Right kidney (tissue), 1 donor: Measurements from ENCODE around the gene SPAG17.
A peak's percentile ranks its signal among the peaks of the same experiment; 100 is the strongest.
"Not testable (repeated sequence)": the region's sequence is repeated elsewhere in the genome, so short reads cannot be mapped to it uniquely, and the experiment has no call there.

Source experiments
- DNase-seq: peaks from one replicate; pipeline ENCODE4 v3.0.0-alpha.2; 2016

The SPAG17 gene

GRCh38 chr1:117971777-117972176 is 213.3 kb downstream of the SPAG17 start:
- no peak for DNase-seq

- peak; percentile 19 for DNase-seq
Observed at GRCh38 chr1:117970252-117970651, 214.8 kb downstream of the SPAG17 start.

GRCh38 chr1:117967881-117968280 is 217.1 kb downstream of the SPAG17 start:
- no peak for DNase-seq

DNA sequence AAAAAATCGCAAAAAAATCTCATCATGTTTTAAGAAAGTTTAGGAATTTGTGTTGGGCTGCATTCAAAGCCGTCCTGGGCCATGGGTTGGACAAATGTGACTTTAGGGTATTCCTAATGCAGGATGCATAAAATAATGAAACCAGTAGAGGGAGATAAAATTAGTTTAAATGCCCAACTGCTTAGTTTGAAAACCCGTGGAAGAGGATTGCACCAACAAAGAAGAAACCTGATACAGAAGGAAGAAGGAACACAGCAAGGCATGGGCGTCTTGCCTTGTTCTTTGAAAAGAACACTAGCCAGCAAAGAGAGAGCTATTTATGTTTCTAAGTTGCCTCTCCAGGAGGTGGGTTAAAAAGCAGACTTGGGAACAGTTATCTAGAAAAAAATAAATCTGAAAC is 217.6 kb downstream of the SPAG17 start:
- DNase-seq = no peak

GRCh38 chr1:117964290-117965038 is 220.6 kb downstream of the SPAG17 start:
- DNase-seq = no peak

DNA sequence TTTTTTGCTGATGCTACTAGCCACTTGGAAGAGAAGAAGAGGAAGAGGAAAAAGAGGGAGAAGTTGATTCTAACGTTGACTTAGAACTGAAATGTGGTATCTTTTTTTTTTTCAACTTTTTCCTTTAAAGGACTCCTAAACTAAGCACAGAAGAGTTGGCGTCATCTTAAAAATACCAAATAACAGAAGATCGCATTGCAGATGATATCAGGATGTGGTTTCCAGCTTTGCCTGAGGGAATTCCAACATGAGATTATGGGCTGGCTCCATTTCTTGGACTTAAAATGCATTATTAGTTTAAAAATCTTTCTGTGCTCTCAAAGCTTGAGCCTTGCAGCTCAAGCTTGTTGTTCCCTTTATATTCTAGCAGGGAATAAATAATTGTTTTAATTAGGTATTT is 225.7 kb downstream of the SPAG17 start:
- DNase-seq = no peak

DNA sequence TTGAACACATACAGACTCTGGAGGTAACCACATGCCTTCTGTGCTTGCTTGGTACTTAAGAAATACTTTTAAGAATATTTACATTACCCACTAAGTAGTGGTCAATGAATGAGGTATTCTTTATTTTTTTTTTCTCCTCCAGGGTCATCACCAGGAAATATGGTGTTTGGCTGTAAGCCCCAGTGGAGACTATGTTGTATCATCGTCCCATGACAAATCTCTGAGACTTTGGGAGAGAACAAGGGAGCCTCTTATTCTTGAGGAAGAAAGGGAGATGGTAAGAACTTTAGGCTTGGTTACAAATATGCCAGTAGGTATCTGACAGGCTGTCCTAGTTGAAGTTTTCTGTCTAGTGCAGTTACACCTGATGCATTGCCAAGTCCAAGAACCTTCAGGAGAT is 232.6 kb downstream of the SPAG17 start:
- DNase-seq = no peak

DNA sequence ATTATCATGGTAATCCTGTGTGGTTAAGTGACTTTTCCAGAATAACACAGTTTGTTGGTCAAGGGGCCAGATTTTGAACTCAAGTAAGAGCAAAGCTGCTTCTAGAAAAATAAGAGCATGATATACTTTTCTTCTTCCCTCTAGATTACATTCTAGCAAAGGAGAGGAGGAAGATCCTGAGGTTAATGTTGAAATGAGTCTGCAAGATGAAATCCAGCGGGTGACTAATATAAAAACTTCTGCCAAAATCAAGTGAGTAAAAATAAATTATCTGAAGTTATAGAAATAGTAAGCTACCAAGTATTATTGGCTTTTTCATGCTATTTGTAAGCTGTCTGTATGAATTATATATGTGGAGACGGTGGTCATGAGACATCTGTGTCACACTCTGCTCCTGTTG is 242.7 kb downstream of the SPAG17 start:
- no peak for DNase-seq

GRCh38 chr1:117933769-117934168 is 251.3 kb downstream of the SPAG17 start:
- DNase-seq = no peak

GRCh38 chr1:117932576-117932975 is 252.5 kb downstream of the SPAG17 start:
- no peak for DNase-seq

- DNase-seq = peak; percentile 2
Observed at GRCh38 chr1:117930484-117930883, 254.5 kb downstream of the SPAG17 start.

DNA sequence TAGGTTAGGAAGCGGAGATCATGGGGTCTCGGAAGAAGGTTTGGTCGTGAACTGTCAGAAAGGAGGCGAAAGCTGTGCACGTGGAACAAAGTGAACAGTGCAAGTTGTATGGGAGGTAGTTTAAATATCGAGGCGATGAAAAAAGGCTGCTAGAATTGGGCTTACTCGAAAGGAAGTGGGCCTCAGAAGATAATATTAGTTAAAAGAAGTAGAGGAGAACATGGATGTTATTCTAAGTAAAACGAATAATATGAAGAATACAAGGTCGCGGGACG is 254.9 kb downstream of the SPAG17 start:
- no peak for DNase-seq

DNA sequence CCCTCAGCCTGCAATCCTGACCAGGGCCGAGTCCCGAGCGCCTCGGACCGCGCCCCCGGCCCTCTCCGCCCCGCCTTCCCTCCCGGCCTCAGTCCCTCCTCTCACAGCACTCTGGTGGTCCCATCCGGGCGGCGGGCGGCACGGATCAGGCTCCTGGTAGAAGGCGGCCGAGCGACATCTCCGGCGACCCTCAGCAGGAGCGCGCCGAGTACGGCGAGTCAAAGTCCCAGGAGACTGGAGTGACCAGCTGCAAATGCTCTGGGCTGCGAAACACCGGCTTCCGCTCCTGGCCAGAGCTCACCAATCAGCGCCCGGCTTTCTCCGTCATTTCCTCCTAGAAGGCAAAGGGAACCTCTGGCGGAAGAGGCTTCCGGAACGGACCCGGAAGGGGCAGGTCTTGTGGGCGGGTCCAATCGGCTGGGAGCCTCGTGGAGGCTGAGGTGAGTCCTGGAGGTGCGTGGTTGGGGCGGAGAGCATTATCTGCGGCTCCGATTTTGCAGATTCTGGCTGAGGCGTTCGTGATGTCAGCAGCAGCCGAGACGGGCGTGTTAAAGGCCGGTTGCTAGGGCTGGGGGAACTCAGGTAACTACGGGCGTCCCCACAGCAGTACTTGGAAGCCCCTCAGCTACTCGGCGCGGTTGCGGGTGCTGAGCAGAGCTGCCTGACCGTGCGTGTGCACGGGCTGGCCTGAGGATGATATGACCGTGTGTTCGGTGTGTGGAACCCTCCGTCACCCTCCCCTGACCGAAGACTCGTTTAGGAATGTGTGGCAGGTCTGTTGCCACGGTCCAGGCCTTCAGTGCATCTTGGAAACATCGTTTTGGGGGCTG is 255.5 kb downstream of the SPAG17 start, which contains the start of the genes GDAP2 and WDR3:
Gene GDAP2 (minus strand): TSS at position 279 of the 830 bp plus-strand sequence. CDS start 9,264 bp downstream, outside the sequence.
Gene WDR3 (plus strand): TSS at position 397 of the 830 bp plus-strand sequence. CDS start 3,581 bp downstream, outside the sequence.
- peak; percentile 90 for DNase-seq

DNA sequence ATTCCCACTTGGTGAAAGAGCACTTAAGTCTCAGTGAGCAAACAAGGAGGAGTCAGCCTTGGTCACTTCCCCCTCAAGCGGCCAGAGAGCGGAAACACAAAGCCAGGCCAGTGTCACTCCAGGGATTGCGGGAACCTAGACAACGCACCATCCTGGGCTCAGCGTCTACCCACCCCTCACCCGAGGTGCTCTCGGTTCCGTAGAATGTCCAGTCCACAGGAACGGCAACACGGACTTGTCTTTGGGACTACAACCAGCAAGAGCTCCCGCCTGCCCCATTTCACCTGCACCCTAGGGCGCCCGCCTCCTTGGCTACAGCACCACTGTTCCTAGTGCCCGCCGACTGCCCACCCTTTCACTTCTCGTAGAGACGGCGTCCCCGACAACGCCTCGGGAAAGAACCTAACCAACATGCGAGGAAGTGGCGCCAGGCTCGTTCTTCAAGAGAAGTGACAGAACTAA is 256.1 kb downstream of the SPAG17 start:
- no peak for DNase-seq

DNA sequence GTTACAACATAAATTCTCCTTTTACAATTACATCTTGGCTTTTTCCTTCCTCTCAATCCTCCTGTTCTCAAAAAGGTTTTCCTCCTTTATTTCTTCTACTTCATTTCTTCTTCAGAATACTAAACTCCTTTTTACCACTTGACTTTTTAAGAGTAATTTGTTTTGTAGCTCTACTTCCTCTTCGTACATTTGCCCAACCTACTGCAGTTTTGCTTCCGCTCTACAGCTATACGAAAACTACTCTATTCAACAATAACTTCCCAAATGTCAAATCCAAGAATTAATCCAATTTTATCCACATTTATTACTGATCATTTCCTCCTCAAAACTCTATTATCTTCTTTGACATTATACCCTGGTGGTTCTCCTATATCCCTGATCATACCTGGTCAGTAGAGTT is 259.0 kb downstream of the SPAG17 start:
- no peak for DNase-seq

DNA sequence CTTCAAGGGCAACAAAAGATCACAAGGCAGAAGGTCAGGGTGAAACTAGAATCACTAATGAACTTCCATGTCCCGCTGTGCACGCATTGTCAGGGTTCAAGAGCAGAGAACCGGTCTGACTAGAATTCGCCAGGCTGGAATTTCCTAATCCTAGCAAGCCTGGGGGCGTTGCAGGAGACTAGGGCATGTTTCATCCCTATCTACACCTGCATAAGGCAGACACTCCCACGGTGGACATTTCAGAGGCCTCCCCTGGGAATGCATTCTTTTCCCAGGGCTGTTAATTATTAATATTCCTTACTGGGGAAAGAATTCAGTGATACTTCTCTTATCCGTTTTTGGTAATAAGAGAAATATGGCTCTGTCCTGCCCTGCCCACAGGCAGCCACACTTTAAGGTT is 262.3 kb downstream of the SPAG17 start:
- not testable (repeated sequence) for DNase-seq

DNA sequence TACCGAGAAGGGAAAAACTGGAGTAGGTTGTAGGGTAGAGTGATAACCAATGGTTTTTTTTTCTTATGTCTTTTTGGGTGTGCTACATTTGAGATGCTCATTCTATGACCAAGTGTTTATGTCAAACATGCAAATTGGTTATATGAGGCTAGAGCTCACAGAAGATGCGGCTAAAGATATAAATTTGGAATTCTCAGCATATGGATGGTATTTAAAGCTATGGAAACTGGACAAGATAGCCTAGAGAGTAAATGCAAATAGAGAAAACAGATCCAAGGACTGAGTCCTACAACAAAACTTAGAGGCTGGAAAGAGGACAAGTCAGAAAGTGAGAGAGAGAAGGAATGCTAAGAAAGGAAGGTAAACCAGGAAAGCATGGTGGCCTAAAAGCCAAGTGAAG is 263.0 kb downstream of the SPAG17 start:
- DNase-seq = no peak

DNA sequence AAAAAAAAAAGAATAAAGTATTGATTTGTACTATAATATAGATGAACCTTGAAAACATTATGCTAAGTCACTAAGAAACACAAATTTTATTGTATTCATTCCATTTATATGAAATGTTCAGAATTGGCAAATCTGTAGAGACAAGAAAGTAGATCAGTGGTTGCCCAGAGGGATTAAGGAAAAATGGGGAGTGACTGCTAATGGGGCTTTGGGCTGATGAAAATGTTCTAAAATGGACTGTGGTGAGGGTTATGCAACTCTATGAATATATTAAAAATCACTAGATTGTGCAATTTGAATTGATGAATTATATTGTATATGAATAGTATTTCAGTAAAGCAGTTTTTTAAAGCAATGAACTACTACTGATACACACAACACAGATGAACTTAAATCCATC is 265.7 kb downstream of the SPAG17 start:
- DNase-seq = no peak

DNA sequence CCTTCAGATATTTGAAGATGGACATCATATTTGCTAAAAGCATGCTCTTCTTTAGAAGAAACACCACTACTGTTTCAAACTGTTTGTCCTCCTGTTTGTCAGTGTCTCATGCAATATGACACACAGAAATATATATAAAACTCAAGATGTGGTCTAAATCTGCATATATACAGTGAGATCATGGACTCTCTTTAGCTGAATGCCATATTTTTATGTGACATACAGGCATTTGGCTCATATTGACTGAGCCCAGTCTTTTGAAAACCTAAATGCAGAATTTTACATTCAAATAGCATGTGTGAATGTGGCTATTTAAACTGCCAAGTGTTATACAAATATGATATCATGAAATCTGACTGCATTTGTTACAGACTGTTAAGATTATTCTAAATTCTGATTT is 274.0 kb downstream of the SPAG17 start:
- DNase-seq = no peak

- no peak for DNase-seq
Observed at GRCh38 chr1:117905019-117905418, 280.0 kb downstream of the SPAG17 start.

DNA sequence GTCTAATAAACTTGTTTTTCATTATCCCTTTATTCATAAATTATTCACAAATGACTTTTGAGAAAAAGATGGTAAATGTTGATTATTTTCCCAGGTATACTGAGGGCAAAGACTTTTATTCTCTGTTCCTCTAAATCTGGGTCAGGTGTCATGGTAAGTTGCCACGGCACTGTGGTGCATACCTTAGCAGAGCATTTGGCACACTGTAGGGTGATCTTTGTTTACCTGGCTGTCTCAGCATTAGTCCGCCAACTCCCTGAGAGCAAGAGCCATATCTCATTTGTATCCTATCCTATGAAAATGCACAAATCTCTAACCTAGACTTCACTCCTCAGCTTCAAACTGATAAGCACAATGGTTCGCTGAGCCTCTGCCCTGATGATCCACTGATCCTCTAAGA is 280.5 kb downstream of the SPAG17 start:
- no peak for DNase-seq
